HCT116 (cell line): ENCODE measurements around the gene TMEM74B.

Source experiments
- EGR1 ChIP-seq: IDR thresholded peaks from 2 replicates; pipeline ENCODE4 v1.6.1; 2012; ENCODE audit warnings: low read depth
- EZH2 ChIP-seq: fragments of 200-600 bp; sonication (generic); IDR thresholded peaks from 2 replicates; pipeline ENCODE4 v1.6.1; 2017; ENCODE audit warnings: antibody characterized with exemption, mixed run types
- EZH2phosphoT487 ChIP-seq: fragments of 200-600 bp; IDR thresholded peaks from 2 replicates; pipeline ENCODE4 v1.6.1; 2018; ENCODE audit warnings: antibody characterized with exemption, borderline replicate concordance
- POLR2A ChIP-seq: IDR thresholded peaks from 2 replicates; pipeline ENCODE4 v1.7.0; 2011; ENCODE audit warnings: borderline replicate concordance; ENCODE audit not compliant: insufficient read depth, insufficient read length; ENCODE audit errors: extremely low read depth
- POLR2AphosphoS5 ChIP-seq: IDR thresholded peaks from 2 replicates; pipeline ENCODE4 v1.6.1; 2011; ENCODE audit warnings: mild to moderate bottlenecking, low read depth, low read length, moderate library complexity
- SIN3A ChIP-seq: IDR thresholded peaks from 2 replicates; pipeline ENCODE4 v1.6.1; 2012; ENCODE audit warnings: low read depth
- SP1 ChIP-seq: IDR thresholded peaks from 2 replicates; pipeline ENCODE4 v1.6.1; 2012; ENCODE audit warnings: low read depth
- TF ChIP-seq, protein P1 (sequence below), 3 experiments: fragments of 200-600 bp in 1 of 3; sonication (generic) in 1 of 3; IDR thresholded peaks in 2 of 3; conservative IDR thresholded peaks in 1 of 3; 2 replicates each; pipeline ENCODE4 v1.5.1; 2012 to 2017; ENCODE audit warnings: low read depth in 2 of 3, low read length in 2 of 3, antibody characterized with exemption in 1 of 3, borderline replicate concordance in 1 of 3, control low read depth in 1 of 3, mild to moderate bottlenecking in 1 of 3, mixed read lengths in 1 of 3, mixed run types in 1 of 3, moderate library complexity in 1 of 3; ENCODE audit not compliant: insufficient read depth in 1 of 3
- TF ChIP-seq, protein P2 (sequence below): IDR thresholded peaks from 2 replicates; pipeline ENCODE4 v1.6.1; 2012

DNA sequence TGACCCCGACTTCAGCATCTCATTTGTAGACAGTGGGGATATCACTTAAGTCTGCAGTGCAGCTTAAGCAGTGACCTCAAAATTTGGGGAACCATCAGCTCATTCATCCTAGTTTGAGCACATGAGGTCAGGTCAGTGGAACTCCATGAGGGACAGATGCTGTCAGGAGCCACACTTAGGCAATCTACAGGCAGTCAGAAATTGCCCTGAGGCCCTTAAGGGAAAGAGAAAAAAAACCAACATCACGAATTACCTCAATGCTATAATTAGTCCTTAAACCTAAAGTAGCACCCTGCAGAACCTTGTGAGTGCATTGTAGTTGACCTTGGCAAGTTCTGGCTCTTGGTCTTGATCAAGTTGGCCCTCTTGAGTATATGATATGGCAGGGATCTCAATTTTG lies 21.1 kb downstream of the TMEM74B start:
- TF ChIP-seq SP1 (no peak), EGR1 (no peak), POLR2AphosphoS5 (no peak), EZH2phosphoT487 (no peak), EZH2 (no peak), POLR2A (no peak), SIN3A (no peak)
- TF ChIP-seq, protein P1, sequence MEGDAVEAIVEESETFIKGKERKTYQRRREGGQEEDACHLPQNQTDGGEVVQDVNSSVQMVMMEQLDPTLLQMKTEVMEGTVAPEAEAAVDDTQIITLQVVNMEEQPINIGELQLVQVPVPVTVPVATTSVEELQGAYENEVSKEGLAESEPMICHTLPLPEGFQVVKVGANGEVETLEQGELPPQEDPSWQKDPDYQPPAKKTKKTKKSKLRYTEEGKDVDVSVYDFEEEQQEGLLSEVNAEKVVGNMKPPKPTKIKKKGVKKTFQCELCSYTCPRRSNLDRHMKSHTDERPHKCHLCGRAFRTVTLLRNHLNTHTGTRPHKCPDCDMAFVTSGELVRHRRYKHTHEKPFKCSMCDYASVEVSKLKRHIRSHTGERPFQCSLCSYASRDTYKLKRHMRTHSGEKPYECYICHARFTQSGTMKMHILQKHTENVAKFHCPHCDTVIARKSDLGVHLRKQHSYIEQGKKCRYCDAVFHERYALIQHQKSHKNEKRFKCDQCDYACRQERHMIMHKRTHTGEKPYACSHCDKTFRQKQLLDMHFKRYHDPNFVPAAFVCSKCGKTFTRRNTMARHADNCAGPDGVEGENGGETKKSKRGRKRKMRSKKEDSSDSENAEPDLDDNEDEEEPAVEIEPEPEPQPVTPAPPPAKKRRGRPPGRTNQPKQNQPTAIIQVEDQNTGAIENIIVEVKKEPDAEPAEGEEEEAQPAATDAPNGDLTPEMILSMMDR (IDR thresholded peaks at IDR 0.05 in 2 of 3, conservative IDR thresholded peaks at IDR 0.05 in 1 of 3; ENCODE audit: borderline replicate concordance in 1 of 3, insufficient read depth in 1 of 3, low read depth in 2 of 3, low read length in 2 of 3): no peak
- TF ChIP-seq, protein P2, sequence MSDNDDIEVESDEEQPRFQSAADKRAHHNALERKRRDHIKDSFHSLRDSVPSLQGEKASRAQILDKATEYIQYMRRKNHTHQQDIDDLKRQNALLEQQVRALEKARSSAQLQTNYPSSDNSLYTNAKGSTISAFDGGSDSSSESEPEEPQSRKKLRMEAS: no peak
